Panc1 (cell line): ENCODE measurements around the gene GID8. TPM values are rescaled to one million over a fixed set of nuclear protein-coding genes. Genes with fewer than 3 reads are reported as not detected.

ENCODE experiments used
- ATAC-seq: fragments of 200-7000 bp; cut with Tn5 transposase; 2 replicates; pipeline ENCODE4 v1.9.1; 2020; ENCODE audit warnings: mild to moderate bottlenecking, moderate library complexity
- BruUV-seq: library from RNA; stranded (reverse); fragments of 400-500 nt; replicated peaks from 2 replicates; lab custom pipeline; 2021; lab: Mats Ljungman, UMichigan
- CTCF ChIA-PET: fragments of 300-600 bp; sonication (Branson Sonifier 250); formaldehyde crosslinking; loops from one replicate; lab custom pipeline; 2022; ENCODE audit warnings: antibody characterized with exemption; lab: Charles Lee
- POLR2A ChIA-PET: fragments of 300-600 bp; sonication (Branson Sonifier 250); formaldehyde crosslinking; loops from one replicate; lab custom pipeline; 2022; ENCODE audit warnings: antibody characterized with exemption; lab: Charles Lee
- DNase-seq: peaks from one replicate; pipeline ENCODE4 v3.0.0-alpha.2; 2010; ENCODE audit warnings: low read depth, low spot score
- H3K27ac ChIP-seq: 2 replicates; pipeline ENCODE4 v1.5.1; 2011; ENCODE audit warnings: mild to moderate bottlenecking, low read length, inconsistent platforms
- H3K27me3 ChIP-seq: fragments of 200-500 bp; sonication (Bioruptor generic); 2 replicates; pipeline ENCODE4 v1.6.0; 2014; ENCODE audit warnings: low read length, inconsistent platforms; ENCODE audit not compliant: control insufficient read depth, insufficient read depth
- H3K36me3 ChIP-seq: fragments of 200-500 bp; sonication (Bioruptor generic); 2 replicates; pipeline ENCODE4 v1.5.1; 2014; ENCODE audit warnings: inconsistent platforms, mild to moderate bottlenecking, low read length, moderate library complexity; ENCODE audit not compliant: control insufficient read depth, insufficient read depth
- H3K4me1 ChIP-seq: 2 replicates; pipeline ENCODE4 v1.5.1; 2011; ENCODE audit warnings: inconsistent platforms, mild to moderate bottlenecking, low read length, moderate library complexity; ENCODE audit not compliant: control insufficient read depth, insufficient read depth
- H3K4me3 ChIP-seq, 2 experiments: 2 replicates each; pipeline ENCODE4 v1.5.1; 2011 to 2012; ENCODE audit warnings: low read depth in 2 of 2, low read length in 2 of 2, mild to moderate bottlenecking in 2 of 2, inconsistent platforms in 1 of 2, moderate library complexity in 1 of 2
- H3K9me3 ChIP-seq: fragments of 200-500 bp; sonication (Bioruptor generic); 2 replicates; pipeline ENCODE4 v1.5.1; 2014; ENCODE audit warnings: low read depth, mild to moderate bottlenecking, inconsistent platforms, low read length, moderate library complexity; ENCODE audit not compliant: control insufficient read depth, insufficient read depth
- POLR2AphosphoS5 ChIP-seq: IDR thresholded peaks from 2 replicates; pipeline ENCODE4 v1.6.1; 2012; ENCODE audit warnings: mild to moderate bottlenecking, low read depth, low read length, moderate library complexity
- SIN3A ChIP-seq: IDR thresholded peaks from 2 replicates; pipeline ENCODE4 v1.6.1; 2012; ENCODE audit warnings: low read depth, mild to moderate bottlenecking, low read length, moderate library complexity, borderline replicate concordance; ENCODE audit not compliant: insufficient read depth
- TCF7L2 ChIP-seq: IDR thresholded peaks from 2 replicates; pipeline ENCODE4 v1.6.1; 2011; ENCODE audit warnings: mild to moderate bottlenecking, low read depth, low read length, inconsistent platforms
- in situ Hi-C: cut with HindIII; loops from 2 replicates; pipeline ENCODE4 v1.10.0; 2016; ENCODE audit warnings: low sequenced_read_pairs, low pct_unique_long_range_greater_than_20kb
- intact Hi-C: fragments of 100-400 bp; cut with micrococcal nuclease; formaldehyde crosslinking; loops from one replicate; pipeline ENCODE4 v1.10.0; 2022; ENCODE audit not compliant: unreplicated experiment
- total RNA-seq: library from RNA; stranded (reverse); gene quantifications from one replicate; pipeline ENCODE4 v1.2.1, GENCODE V29; 2021; ENCODE audit not compliant: unreplicated experiment
- TF ChIP-seq, protein P1 (sequence below), 2 experiments: IDR thresholded peaks; 2 replicates each; pipeline ENCODE4 v1.6.1; 2011 to 2012; ENCODE audit warnings: low read depth in 2 of 2, control low read depth in 1 of 2, low read length in 1 of 2, mild to moderate bottlenecking in 1 of 2, moderate library complexity in 1 of 2; ENCODE audit not compliant: insufficient read depth in 1 of 2
- TF ChIP-seq, protein P2 (sequence below): fragments of 450-650 bp; IDR thresholded peaks from 2 replicates; pipeline ENCODE4 v1.5.1; 2017; ENCODE audit warnings: mild to moderate bottlenecking

Gene GID8
- total RNA-seq, 1 experiment from 2014 or later = 37.3 TPM

DNA sequence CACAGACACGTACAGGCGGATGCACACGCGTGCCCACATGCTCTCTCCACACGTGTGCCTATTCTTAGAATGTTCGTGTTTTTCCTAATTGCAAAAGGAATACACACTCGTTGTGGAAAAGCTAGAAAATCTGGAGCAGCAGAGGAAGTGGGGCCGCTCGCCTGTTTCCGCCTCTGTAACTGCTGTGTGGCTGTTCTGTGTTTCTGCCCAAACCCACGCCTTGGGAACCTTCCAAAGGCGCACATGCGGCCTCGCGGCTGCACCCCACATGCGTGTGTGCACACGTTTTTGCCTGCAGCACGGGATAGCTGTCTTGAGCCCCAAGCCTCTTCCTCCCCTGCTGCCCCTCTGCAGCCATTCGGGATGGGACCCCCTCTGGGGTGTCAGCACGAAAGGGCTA is 26.8 kb downstream of the GID8 start:
- ATAC-seq (no peak), DNase-seq (no peak)
- intact Hi-C loops (no loop called here), in situ Hi-C loops (no loop called here)
- CTCF ChIA-PET = no interaction called here
- H3K4me3 ChIP-seq = no peak overlapping the region
- TF ChIP-seq POLR2AphosphoS5 = no peak
- TF ChIP-seq, protein P1, sequence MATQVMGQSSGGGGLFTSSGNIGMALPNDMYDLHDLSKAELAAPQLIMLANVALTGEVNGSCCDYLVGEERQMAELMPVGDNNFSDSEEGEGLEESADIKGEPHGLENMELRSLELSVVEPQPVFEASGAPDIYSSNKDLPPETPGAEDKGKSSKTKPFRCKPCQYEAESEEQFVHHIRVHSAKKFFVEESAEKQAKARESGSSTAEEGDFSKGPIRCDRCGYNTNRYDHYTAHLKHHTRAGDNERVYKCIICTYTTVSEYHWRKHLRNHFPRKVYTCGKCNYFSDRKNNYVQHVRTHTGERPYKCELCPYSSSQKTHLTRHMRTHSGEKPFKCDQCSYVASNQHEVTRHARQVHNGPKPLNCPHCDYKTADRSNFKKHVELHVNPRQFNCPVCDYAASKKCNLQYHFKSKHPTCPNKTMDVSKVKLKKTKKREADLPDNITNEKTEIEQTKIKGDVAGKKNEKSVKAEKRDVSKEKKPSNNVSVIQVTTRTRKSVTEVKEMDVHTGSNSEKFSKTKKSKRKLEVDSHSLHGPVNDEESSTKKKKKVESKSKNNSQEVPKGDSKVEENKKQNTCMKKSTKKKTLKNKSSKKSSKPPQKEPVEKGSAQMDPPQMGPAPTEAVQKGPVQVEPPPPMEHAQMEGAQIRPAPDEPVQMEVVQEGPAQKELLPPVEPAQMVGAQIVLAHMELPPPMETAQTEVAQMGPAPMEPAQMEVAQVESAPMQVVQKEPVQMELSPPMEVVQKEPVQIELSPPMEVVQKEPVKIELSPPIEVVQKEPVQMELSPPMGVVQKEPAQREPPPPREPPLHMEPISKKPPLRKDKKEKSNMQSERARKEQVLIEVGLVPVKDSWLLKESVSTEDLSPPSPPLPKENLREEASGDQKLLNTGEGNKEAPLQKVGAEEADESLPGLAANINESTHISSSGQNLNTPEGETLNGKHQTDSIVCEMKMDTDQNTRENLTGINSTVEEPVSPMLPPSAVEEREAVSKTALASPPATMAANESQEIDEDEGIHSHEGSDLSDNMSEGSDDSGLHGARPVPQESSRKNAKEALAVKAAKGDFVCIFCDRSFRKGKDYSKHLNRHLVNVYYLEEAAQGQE (IDR thresholded peaks at IDR 0.05; ENCODE audit: insufficient read depth in 1 of 2, low read depth in 2 of 2, low read length in 1 of 2) = no peak
- no peak for TF ChIP-seq TCF7L2
- no peak for TF ChIP-seq SIN3A
- TF ChIP-seq, protein P2, sequence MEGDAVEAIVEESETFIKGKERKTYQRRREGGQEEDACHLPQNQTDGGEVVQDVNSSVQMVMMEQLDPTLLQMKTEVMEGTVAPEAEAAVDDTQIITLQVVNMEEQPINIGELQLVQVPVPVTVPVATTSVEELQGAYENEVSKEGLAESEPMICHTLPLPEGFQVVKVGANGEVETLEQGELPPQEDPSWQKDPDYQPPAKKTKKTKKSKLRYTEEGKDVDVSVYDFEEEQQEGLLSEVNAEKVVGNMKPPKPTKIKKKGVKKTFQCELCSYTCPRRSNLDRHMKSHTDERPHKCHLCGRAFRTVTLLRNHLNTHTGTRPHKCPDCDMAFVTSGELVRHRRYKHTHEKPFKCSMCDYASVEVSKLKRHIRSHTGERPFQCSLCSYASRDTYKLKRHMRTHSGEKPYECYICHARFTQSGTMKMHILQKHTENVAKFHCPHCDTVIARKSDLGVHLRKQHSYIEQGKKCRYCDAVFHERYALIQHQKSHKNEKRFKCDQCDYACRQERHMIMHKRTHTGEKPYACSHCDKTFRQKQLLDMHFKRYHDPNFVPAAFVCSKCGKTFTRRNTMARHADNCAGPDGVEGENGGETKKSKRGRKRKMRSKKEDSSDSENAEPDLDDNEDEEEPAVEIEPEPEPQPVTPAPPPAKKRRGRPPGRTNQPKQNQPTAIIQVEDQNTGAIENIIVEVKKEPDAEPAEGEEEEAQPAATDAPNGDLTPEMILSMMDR = no peak
- no peaks in the 10 kb centered on the region for H3K9me3 ChIP-seq
- POLR2A ChIA-PET = no interaction called here
- no peaks in the 10 kb centered on the region; the same call in 1 of the 2 replicates for H3K4me1 ChIP-seq
- H3K27me3 ChIP-seq = no peaks in the 10 kb centered on the region
- H3K27ac ChIP-seq = no peak overlapping the region
- H3K36me3 ChIP-seq = no peaks in the 10 kb centered on the region
- BruUV-seq = no TSS peak

DNA sequence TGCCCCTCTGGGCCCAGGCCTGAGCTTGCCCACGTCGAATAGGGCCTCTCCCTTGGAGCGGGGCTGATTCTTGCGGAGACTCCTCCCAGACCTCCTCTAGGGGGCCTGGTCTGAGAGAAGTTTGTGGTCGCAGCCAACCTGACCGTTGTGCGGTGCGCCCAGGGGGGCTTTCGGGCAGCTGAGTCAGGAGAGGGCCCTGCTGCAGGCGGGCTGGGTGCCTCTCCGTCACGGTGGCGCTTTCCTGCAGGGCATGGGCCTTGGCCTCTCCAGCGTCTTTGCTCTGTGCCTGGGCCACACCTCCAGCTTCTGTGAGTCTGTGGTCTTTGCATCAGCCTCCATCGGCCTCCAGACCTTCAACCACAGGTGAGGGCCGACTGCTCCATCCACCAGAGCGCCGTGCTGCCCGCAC is 27.4 kb downstream of the GID8 start:
- H3K27ac ChIP-seq = no peak overlapping the region
- ATAC-seq = no peak
- in situ Hi-C loops = no loop called here

More for the DNA sequence above, 27.4 kb downstream of the GID8 start:
- Histone ChIP-seq H3K36me3 (no peaks in the 10 kb centered on the region), H3K4me3 (no peak overlapping the region), H3K27me3 (no peaks in the 10 kb centered on the region), H3K9me3 (no peaks in the 10 kb centered on the region), H3K4me1 (no peaks in the 10 kb centered on the region)
- TF ChIP-seq, protein P1 (IDR thresholded peaks at IDR 0.05; ENCODE audit: insufficient read depth in 1 of 2, low read depth in 2 of 2, low read length in 1 of 2) = no peak
- TF ChIP-seq, protein P2 = no peak
- TF ChIP-seq SIN3A = no peak
- no peak for TF ChIP-seq POLR2AphosphoS5
- no peak for TF ChIP-seq TCF7L2
- CTCF ChIA-PET = interaction anchor here (0.6 kb wide), 1 partner anchor 259 kb away, joined by 3 read pairs; no protein-coding TSS in a partner anchor
- POLR2A ChIA-PET = no interaction called here
- BruUV-seq = no TSS peak
- intact Hi-C loops = no loop called here
- DNase-seq = no peak
